H9 (cell line): Measurements from ENCODE around the gene PDE2A. TPM values are rescaled to one million over a fixed set of nuclear protein-coding genes. Genes with fewer than 3 reads are reported as not detected.

Experiments used
- DNase-seq: peaks from one replicate; pipeline ENCODE4 v3.0.0-alpha.2; 2017
- H2AFZ ChIP-seq: one replicate; pipeline ENCODE4 v1.6.1; 2013; ENCODE audit warnings: mild to moderate bottlenecking, low read length, control low read depth, moderate library complexity
- H2AK5ac ChIP-seq: 2 replicates; pipeline ENCODE4 v1.6.1; 2013; ENCODE audit warnings: low read length, control low read depth, mixed read lengths; ENCODE audit not compliant: insufficient read length
- H2BK120ac ChIP-seq: one replicate; pipeline ENCODE4 v1.6.1; 2013; ENCODE audit warnings: low read depth, mild to moderate bottlenecking, low read length, control low read depth, inconsistent platforms; ENCODE audit not compliant: poor library complexity, severe bottlenecking
- H2BK12ac ChIP-seq: 2 replicates; pipeline ENCODE4 v1.6.1; 2013; ENCODE audit warnings: low read length, control low read depth, mixed read lengths, low read depth; ENCODE audit not compliant: insufficient read length
- H2BK15ac ChIP-seq: 2 replicates; pipeline ENCODE4 v1.6.1; 2013; ENCODE audit warnings: low read depth, low read length, control low read depth
- H2BK20ac ChIP-seq: one replicate; pipeline ENCODE4 v1.6.1; 2013; ENCODE audit warnings: low read depth, mild to moderate bottlenecking, low read length, control low read depth, inconsistent platforms; ENCODE audit not compliant: poor library complexity, severe bottlenecking
- H2BK5ac ChIP-seq: 2 replicates; pipeline ENCODE4 v1.6.1; 2013; ENCODE audit warnings: low read length, control low read depth, mixed read lengths; ENCODE audit not compliant: insufficient read length
- H3K14ac ChIP-seq: 2 replicates; pipeline ENCODE4 v1.6.1; 2013; ENCODE audit warnings: low read length, control low read depth; ENCODE audit not compliant: insufficient read depth
- H3K18ac ChIP-seq: 2 replicates; pipeline ENCODE4 v1.6.1; 2013; ENCODE audit warnings: low read depth, mild to moderate bottlenecking, mixed read lengths, low read length, control low read depth; ENCODE audit not compliant: insufficient read length
- H3K23ac ChIP-seq: 2 replicates; pipeline ENCODE4 v1.6.1; 2013; ENCODE audit warnings: low read length, control low read depth, mixed read lengths, low read depth; ENCODE audit not compliant: insufficient read length
- H3K23me2 ChIP-seq: 2 replicates; pipeline ENCODE4 v1.6.1; 2013; ENCODE audit warnings: low read depth, mild to moderate bottlenecking, mixed read lengths, low read length, control low read depth; ENCODE audit not compliant: insufficient read length, poor library complexity, severe bottlenecking
- H3K27ac ChIP-seq: 2 replicates; pipeline ENCODE4 v1.5.1; 2013; ENCODE audit warnings: low read length, control low read depth, mixed read lengths, low read depth; ENCODE audit not compliant: insufficient read length
- H3K27me3 ChIP-seq: 2 replicates; pipeline ENCODE4 v1.6.1; 2013; ENCODE audit warnings: low read length, control low read depth, inconsistent platforms; ENCODE audit not compliant: insufficient read depth
- H3K4ac ChIP-seq: 2 replicates; pipeline ENCODE4 v1.6.1; 2013; ENCODE audit warnings: low read depth, mild to moderate bottlenecking, control low read depth, inconsistent platforms, low read length, moderate library complexity
- H3K4me1 ChIP-seq: 2 replicates; pipeline ENCODE4 v1.6.1; 2013; ENCODE audit warnings: low read length, control low read depth, inconsistent platforms; ENCODE audit not compliant: insufficient read depth
- H3K4me2 ChIP-seq: 2 replicates; pipeline ENCODE4 v1.6.1; 2013; ENCODE audit warnings: low read length, control low read depth, mixed read lengths; ENCODE audit not compliant: insufficient read length, insufficient read depth
- H3K56ac ChIP-seq: 2 replicates; pipeline ENCODE4 v1.6.1; 2013; ENCODE audit warnings: low read depth, mild to moderate bottlenecking, mixed read lengths, low read length, control low read depth; ENCODE audit not compliant: insufficient read length
- H3K79me1 ChIP-seq: 2 replicates; pipeline ENCODE4 v1.6.1; 2013; ENCODE audit warnings: low read depth, mild to moderate bottlenecking, moderate library complexity, low read length, control low read depth, inconsistent platforms; ENCODE audit not compliant: insufficient read depth, poor library complexity, severe bottlenecking
- H3K79me2 ChIP-seq: 2 replicates; pipeline ENCODE4 v1.6.1; 2013; ENCODE audit warnings: low read length, control low read depth, inconsistent platforms; ENCODE audit not compliant: insufficient read depth
- H3K9ac ChIP-seq: 2 replicates; pipeline ENCODE4 v1.6.1; 2013; ENCODE audit warnings: low read length, control low read depth, mixed read lengths; ENCODE audit not compliant: insufficient read length; ENCODE audit errors: extremely low read depth
- H3K9me3 ChIP-seq: one replicate; pipeline ENCODE4 v1.6.1; 2013; ENCODE audit warnings: low read depth, low read length, inconsistent platforms; ENCODE audit not compliant: control insufficient read depth
- H3T11ph ChIP-seq: one replicate; pipeline ENCODE4 v1.6.1; 2013; ENCODE audit warnings: mild to moderate bottlenecking, low read length, control low read depth, inconsistent platforms
- H4K20me1 ChIP-seq: one replicate; pipeline ENCODE4 v1.6.1; 2013; ENCODE audit not compliant: control insufficient read depth, insufficient read length, insufficient read depth
- H4K5ac ChIP-seq: 2 replicates; pipeline ENCODE4 v1.6.1; 2013; ENCODE audit warnings: low read depth, mild to moderate bottlenecking, mixed read lengths, low read length, control low read depth; ENCODE audit not compliant: insufficient read length
- H4K8ac ChIP-seq: replicated peaks from 2 replicates; pipeline ENCODE4 v1.6.1; 2013; ENCODE audit warnings: low read length, control low read depth, mixed read lengths, low read depth; ENCODE audit not compliant: insufficient read length
- H4K91ac ChIP-seq: 2 replicates; pipeline ENCODE4 v1.6.1; 2013; ENCODE audit warnings: low read depth, mild to moderate bottlenecking, moderate library complexity, mixed read lengths, low read length, control low read depth; ENCODE audit not compliant: insufficient read length
- H3K27ac Mint-ChIP-seq, 3 experiments: 2 replicates in 2 of 3; 3 replicates in 1 of 3; pipeline ENCODE4 v1.8.0; 2020 to 2021; ENCODE audit warnings: mixed read lengths in 3 of 3, mild to moderate bottlenecking in 1 of 3, moderate library complexity in 1 of 3
- H3K27me3 Mint-ChIP-seq: 2 replicates; pipeline ENCODE4 v1.8.0; 2021; ENCODE audit warnings: low read depth, mild to moderate bottlenecking, moderate library complexity, mixed read lengths
- H3K36me3 Mint-ChIP-seq, 3 experiments: 2 replicates in 2 of 3; 3 replicates in 1 of 3; pipeline ENCODE4 v1.8.0; 2020 to 2021; ENCODE audit warnings: low read depth in 3 of 3, mixed read lengths in 3 of 3; ENCODE audit not compliant: insufficient read depth in 1 of 3
- H3K4me1 Mint-ChIP-seq, 2 experiments: 2 replicates each; pipeline ENCODE4 v1.8.0; 2020; ENCODE audit warnings: mixed read lengths in 2 of 2
- H3K4me3 Mint-ChIP-seq, 2 experiments: 2 replicates in 1 of 2; 3 replicates in 1 of 2; pipeline ENCODE4 v1.8.0; 2020 to 2021; ENCODE audit warnings: mild to moderate bottlenecking in 2 of 2, mixed read lengths in 2 of 2, moderate library complexity in 1 of 2
- H3K9me3 Mint-ChIP-seq, 2 experiments: 2 replicates in 1 of 2; 3 replicates in 1 of 2; pipeline ENCODE4 v1.8.0; 2020; ENCODE audit warnings: mild to moderate bottlenecking in 2 of 2, mixed read lengths in 2 of 2, moderate library complexity in 1 of 2
- CTCF ChIP-seq: fragments of 200-600 bp; sonication (generic); conservative IDR thresholded peaks from 3 replicates; pipeline ENCODE4 v1.8.0; 2021; ENCODE audit warnings: antibody characterized with exemption, mild to moderate bottlenecking
- WGBS: extraction: QIAGEN DNeasy Blood & Tissue Kit; methylation state at CpG from one replicate; pipeline ENCODE4 v1.1.7; 2013; ENCODE audit warnings: missing lambda C conversion rate, low lambda C conversion rate, mixed read lengths; ENCODE audit not compliant: insufficient read length; ENCODE audit errors: extremely low coverage; 5-methylcytosine and 5-hydroxymethylcytosine counted together
- total RNA-seq: library from RNA; stranded (reverse); gene quantifications from 2 replicates; pipeline ENCODE4 v1.2.1, GENCODE V29; 2021

PDE2A gene
- total RNA-seq, 1 experiment from 2014 or later, result 3.4 TPM

GRCh38 chr11:72641522-72642042, 32.6 kb downstream of the PDE2A start:
- Histone ChIP-seq H3T11ph (no peak overlapping the region), H2AK5ac (no peak overlapping the region), H3K4me2 (peak overlapping the region; percentile 46), H3K27ac (no peak overlapping the region), H4K91ac (no peak overlapping the region), H3K27me3 (peaks cover 23% of the 10 kb centered on the region; the same call in 1 of the 2 replicates), H3K18ac (no peak overlapping the region), H3K14ac (no peak overlapping the region), H3K4ac (no peak overlapping the region), H2BK15ac (no peak overlapping the region), H4K8ac (no peak overlapping the region), H3K23me2 (peaks cover 11% of the 10 kb centered on the region), H3K23ac (no peak overlapping the region), H4K20me1 (no peaks in the 10 kb centered on the region), H2BK120ac (no peak overlapping the region), H4K5ac (no peak overlapping the region), H2BK12ac (no peak overlapping the region), H2AFZ (no peak overlapping the region), H3K4me1 (peaks cover 2% of the 10 kb centered on the region; the same call in 1 of the 2 replicates), H3K9ac (no peak overlapping the region), H3K79me2 (no peaks in the 10 kb centered on the region), H2BK5ac (no peak overlapping the region), H3K9me3 (no peaks in the 10 kb centered on the region), H3K79me1 (no peaks in the 10 kb centered on the region), H3K56ac (no peak overlapping the region), H2BK20ac (no peak overlapping the region)
- Mint-ChIP-seq H3K36me3 (no peaks in the 10 kb centered on the region), H3K9me3 (no peaks in the 10 kb centered on the region), H3K27ac (no peak overlapping the region), H3K27me3 (peaks cover 30% of the 10 kb centered on the region), H3K4me1 (peaks cover 13% of the 10 kb centered on the region in 2 experiments), H3K4me3 (no peak overlapping the region; a peak in 4 of 5 replicates)
- WGBS, result no CpG with 5 or more reads among the region's 12 CpGs
- no peak for TF ChIP-seq CTCF
- DNase-seq, result no peak
